GM18505 (cell line): Measurements from ENCODE around the gene CTSD.

Experiments used
- ATAC-seq: cut with Tn5 transposase; IDR thresholded peaks from one replicate; pipeline ENCODE4 v1.9.1; 2021; ENCODE audit not compliant: unreplicated experiment
- POLR2A ChIP-seq: IDR thresholded peaks from 4 replicates; pipeline ENCODE4 v1.6.1; 2011; ENCODE audit warnings: borderline replicate concordance; ENCODE audit not compliant: insufficient read depth, insufficient read length; ENCODE audit errors: extremely low read depth

CTSD gene

GRCh38 chr11:1742869-1743584 is 20.7 kb downstream of the CTSD start:
- ATAC-seq: no peak
- no peak for TF ChIP-seq POLR2A

GRCh38 chr11:1742371-1742770 is 21.4 kb downstream of the CTSD start:
- ATAC-seq: no peak
- no peak for TF ChIP-seq POLR2A

- ATAC-seq: no peak
- TF ChIP-seq POLR2A: no peak
Measured at GRCh38 chr11:1741741-1742140, 22.0 kb downstream of the CTSD start.

- ATAC-seq: no peak
- no peak for TF ChIP-seq POLR2A
Measured at GRCh38 chr11:1740786-1741530, 22.8 kb downstream of the CTSD start.

DNA sequence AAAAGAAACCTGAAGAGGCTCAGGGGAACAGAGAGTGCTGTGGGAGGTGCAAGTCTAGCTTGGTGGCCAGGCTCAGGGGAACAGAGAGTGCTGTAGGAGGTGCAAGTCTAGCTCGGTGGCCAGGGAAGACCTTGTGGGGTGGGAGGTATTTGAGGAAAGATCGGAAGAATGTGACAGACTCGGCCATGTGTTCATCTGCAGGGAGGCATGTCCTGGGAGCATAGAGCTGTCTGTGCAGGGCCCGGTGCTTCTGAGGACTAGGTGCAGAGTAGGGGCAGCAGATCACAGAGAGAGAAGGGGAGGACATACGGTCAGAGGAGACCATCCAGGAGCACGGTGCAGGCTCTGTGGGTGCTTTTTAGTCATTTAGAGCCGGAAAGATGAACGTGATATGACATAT is 24.2 kb downstream of the CTSD start:
- TF ChIP-seq POLR2A: no peak
- no peak for ATAC-seq

- no peak for TF ChIP-seq POLR2A
- no peak for ATAC-seq
Measured at GRCh38 chr11:1738380-1738779, 25.3 kb downstream of the CTSD start.

DNA sequence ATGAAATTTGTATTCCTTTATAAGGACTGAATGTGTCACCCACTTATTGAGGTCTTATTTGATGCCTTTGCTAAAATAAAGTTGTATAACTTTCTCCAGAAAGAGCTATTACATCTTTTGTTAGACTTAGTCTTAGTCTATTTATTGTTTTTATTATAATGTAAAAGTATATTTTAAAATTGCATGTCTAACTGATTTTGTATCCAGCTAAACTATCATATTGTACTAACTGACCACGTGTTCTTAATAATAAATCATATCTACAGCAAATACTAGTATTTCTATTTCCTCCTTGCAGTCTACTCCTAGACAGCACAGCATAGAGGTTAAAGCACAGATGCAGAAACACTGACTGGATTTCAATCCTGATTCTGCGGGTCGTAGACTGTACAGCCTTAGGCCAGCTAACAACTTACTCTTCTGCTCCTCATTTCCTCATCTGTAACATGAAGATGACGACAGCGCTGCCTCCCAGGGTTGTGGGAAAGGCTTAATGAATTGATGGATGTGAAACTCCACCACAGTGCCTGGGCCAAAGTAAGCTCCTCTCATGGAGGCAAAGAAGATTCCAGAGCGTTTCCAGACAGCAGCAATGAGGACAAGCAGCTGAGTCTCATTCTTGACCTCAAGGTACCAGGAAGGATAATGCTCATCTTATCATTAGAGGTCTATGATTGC is 26.5 kb downstream of the CTSD start:
- TF ChIP-seq POLR2A: no peak
- ATAC-seq: no peak

DNA sequence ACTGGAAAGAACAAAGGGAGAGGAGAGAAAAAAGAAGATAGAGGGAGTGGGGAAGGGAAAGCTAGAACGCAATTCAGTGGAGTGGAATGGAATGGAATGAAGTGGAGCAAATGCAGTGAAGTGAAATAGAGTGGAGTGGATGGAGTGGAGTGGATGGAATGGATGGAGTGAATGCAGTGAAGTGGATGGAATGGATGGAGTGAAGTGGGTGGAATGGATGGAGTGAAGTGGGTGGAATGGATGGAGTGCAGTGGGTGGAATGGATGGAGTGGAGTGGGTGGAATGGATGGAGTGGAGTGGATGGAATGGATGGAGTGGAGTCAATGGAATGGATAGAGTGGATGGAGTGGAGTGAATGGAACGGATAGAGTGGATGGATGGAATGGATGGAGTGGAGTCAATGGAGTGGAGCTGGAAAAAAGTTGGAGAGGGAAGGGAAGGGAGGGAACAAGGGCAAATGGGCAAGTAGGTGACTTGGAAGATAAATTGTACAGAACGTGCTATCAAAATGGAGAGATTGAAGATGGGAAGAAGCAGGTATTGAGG is 27.2 kb downstream of the CTSD start:
- no peak for ATAC-seq
- no peak for TF ChIP-seq POLR2A

DNA sequence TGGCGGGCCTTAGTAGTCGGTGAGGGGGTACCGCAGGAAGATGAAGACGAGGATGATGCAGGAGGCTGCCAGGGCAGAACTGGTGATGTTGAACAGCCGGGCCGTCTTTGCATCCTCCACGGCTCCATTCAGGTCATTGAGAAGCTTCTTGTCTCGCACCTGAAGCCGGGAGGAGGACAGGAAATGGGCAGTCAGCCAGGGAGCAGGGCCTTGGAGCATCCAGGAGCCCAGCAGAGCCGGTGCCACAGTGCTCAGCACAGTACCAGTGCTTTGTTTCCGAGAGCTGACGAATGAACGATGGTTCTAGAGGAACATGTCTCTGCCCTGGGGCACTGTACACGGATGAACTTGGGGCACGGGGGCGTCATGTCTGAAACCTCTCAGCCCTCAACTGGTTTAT is 28.5 kb downstream of the CTSD start:
- no peak for ATAC-seq
- TF ChIP-seq POLR2A: no peak

DNA sequence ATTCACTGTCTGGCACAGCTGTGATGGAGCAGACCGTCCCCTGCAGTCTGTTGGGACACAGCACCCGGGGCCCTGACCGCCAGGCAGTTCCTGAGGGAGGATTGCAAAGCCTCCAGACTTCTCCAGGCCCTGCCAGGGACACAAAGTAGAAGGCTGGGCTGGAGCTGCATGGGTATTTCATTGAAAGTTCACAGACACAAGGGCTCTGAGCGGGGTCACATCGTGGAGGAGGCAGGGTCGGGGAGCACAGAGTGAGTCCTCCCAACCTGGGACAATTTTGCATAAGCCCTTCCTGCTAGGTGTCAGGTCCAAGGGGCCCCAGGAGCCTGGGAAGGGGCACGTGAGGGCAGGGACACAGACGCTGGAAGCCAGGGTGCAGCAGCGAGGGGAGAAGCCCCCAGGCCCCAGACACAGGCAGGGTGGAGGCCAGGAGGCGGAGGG is 29.1 kb downstream of the CTSD start:
- ATAC-seq: no peak
- TF ChIP-seq POLR2A: no peak

DNA sequence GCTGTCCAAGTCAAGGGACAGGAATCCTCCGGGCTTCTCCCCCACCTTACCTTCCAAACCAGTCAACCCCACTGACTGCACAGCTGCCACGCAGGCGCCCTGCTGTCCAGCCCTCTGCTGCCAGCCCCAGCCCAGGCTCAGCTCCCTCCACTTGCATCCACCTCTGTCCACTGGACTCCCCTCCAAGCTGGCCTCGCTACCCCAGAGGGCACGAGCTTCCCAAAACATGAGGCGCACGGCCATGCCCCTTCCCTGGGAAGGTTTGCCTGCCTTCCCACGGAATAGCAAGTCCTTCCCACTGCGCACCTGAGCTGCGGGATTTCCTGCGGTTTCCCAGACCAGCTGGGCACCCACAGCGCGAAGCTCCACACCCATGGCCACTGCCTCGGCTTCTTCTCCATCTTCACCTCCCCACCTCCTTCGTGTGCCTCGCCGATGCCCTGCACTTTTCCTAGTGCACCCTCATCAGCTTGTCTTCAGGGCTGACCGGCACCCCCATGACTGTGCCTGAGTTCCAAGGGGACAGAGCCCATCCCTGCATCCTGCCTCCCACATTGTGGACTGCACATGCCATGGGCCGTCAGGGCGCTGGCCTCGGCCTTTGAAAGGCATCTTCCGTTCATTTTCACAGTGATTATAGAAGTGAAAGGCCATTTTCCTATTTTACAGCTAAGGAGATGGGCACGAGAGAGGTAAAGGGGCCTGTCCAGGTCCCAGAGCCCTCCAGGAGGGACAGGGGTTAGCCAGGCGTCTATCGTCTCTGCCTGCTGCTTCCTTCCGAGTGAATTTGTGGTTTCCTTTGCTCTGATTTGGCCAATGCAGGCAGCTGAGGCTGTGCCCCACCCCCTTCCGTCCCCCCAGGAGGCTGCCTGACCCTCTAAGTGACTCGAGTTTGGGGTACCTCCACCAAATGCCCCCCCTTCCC is 29.7 kb downstream of the CTSD start:
- no peak for ATAC-seq
- no peak for TF ChIP-seq POLR2A

DNA sequence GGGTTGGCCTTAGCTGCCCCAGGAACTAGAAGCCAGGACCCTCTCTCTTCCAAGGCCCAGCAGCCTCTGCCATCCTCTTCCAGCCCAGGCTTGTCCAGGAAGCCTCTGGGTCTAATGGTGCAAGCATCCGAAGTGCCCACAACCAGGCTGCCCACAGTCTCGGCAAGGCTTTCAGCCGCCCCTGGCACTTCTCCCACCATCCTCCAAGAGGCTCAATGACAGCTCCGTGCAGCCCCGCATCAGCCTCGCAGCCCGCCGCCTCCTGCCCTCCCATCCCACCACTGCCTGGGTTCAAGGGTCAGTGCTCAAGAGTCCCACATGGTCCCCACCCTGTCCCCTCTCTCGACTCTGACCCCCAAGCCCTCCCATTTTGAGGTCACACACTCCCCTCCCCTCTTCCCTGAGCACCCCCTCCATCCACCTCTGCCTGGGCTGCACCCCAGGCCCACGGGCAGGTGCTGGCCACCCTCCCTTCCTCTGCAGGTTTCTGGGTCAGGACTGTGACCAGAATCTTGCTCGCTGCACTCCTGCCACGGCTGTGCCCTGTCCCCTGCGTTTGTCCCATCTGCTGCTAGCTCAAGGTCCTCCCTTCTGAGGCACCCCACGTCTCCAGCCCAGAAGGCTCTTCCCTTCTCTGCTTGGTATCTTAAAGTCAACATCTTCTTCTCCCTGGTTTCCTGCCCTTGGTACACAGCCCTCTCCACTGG is 30.6 kb downstream of the CTSD start:
- TF ChIP-seq POLR2A: no peak
- no peak for ATAC-seq

DNA sequence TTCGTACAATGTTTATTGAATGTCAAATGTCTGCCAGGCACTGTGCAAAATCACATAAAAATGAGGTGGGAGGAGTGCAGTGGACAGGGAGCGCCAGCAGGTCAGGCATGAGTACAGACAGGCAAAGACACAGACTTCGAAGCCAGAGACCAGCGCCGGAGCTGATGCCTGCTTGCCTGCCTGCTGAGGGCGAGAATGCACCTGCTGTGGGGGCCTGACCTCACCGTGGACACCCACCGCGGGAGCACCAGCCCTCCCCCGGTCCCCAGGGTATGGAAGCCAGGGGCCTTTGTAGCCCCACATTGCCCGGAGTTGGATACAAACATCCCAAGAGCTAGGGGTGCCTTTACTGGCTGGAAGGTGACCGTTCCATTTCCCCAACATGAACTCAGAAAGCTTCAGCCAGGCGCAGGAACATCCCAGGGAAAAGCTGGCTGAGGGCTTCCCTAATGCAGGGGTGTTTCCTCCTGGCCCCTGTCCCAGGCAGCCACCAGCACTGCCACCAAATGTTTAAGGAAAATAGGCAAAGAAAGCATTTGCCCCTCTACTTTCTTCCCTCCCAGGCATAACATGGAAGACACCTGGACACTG is 31.2 kb downstream of the CTSD start:
- no peak for ATAC-seq
- no peak for TF ChIP-seq POLR2A
